ENCODE data around the gene KLF16.

The KLF16 gene

DNA sequence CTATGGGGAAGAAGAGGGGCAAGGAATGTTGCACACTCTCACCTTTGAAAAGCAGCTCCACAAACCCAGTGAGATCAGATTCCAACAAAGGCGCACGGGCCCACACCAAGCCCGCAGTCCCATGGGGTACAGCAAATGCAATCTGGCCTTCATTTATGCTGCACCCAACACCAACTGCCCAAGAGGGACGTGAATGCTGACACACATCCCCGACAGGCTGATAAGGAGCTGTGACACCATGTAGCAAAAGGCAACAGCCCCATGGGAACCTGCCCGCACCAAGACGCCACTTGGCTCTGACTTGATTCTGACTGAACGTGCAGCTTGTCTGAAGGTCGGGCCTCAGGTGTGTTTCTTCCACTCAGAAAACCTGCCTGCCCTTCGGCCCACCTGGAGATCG is 32.4 kb downstream of the KLF16 start:
- Histone ChIP-seq H3K36me3 (ENCODE audit: control insufficient read depth in 1 of 2, insufficient read depth in 2 of 2, low read length in 2 of 2) (peaks cover 3 to 28% of the 10 kb centered on the region in 2 donors), H3K9ac (ENCODE audit: low read depth in 1 of 2, low read length in 2 of 2) (no peak overlapping the region), H3K4me3 (ENCODE audit: low read depth in 1 of 2, low read length in 2 of 2) (no peak overlapping the region), H3K27me3 (ENCODE audit: control insufficient read depth in 1 of 2, insufficient read depth in 2 of 2, low read length in 2 of 2) (no peaks in the 10 kb centered on the region), H3K27ac (ENCODE audit: low read depth, low read length) (no peak overlapping the region), H3K4me1 (ENCODE audit: control insufficient read depth in 1 of 2, insufficient read depth in 2 of 2, low read length in 2 of 2) (peaks cover 5 to 6% of the 10 kb centered on the region in 2 donors), H3K9me3 (ENCODE audit: control insufficient read depth in 1 of 2, low read length in 2 of 2) (no peaks in the 10 kb centered on the region)

DNA sequence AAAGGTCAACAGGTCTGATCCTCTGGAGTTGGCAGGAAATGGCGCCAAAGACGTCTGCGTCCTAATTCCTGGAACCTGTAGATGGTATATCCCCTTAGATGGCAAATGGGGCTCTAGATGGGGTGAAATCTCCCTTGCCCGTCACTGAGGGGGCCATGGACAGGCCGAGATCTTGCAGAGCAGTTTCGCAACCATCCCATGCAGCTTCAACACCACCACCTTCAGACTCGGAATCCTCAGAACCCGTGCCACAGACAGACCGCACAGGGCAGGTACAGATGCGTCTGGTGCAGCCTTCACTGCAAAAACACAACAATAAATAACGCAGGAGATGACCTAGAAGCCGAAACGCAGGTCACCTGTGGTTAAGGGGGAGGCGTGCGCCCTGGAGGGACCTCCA is 32.8 kb downstream of the KLF16 start:
- Histone ChIP-seq H3K27me3 (ENCODE audit: control insufficient read depth in 1 of 2, insufficient read depth in 2 of 2, low read length in 2 of 2) (no peaks in the 10 kb centered on the region), H3K4me1 (ENCODE audit: control insufficient read depth in 1 of 2, insufficient read depth in 2 of 2, low read length in 2 of 2) (peaks cover 5 to 6% of the 10 kb centered on the region in 2 donors), H3K27ac (ENCODE audit: low read depth, low read length) (no peak overlapping the region), H3K9me3 (ENCODE audit: control insufficient read depth in 1 of 2, low read length in 2 of 2) (no peaks in the 10 kb centered on the region), H3K36me3 (ENCODE audit: control insufficient read depth in 1 of 2, insufficient read depth in 2 of 2, low read length in 2 of 2) (peaks cover 3 to 28% of the 10 kb centered on the region in 2 donors), H3K4me3 (ENCODE audit: low read depth in 1 of 2, low read length in 2 of 2) (no peak overlapping the region), H3K9ac (ENCODE audit: low read depth in 1 of 2, low read length in 2 of 2) (no peak overlapping the region)

DNA sequence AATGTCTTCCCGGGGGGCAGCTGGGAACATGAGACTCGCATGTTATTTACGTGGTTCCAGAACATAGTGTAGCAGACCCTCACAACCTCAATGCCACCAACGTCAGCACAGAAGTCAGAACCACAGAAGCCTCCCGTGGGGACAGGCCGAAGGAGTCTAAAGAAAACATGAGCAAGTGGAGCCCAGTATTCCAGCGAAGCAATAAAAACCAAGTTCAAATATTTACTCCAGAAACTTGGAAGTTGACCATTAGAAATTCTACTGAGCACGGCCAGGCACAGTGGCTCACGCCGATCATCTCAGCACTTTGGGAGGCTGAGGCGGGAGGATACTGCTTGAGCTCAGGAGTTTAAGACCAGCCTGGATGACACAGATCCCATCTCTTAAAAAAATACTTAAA is 33.4 kb downstream of the KLF16 start:
- Histone ChIP-seq H3K36me3 (ENCODE audit: control insufficient read depth in 1 of 2, insufficient read depth in 2 of 2, low read length in 2 of 2) (peaks cover 3 to 28% of the 10 kb centered on the region in 2 donors), H3K4me3 (ENCODE audit: low read depth in 1 of 2, low read length in 2 of 2) (no peak overlapping the region), H3K9me3 (ENCODE audit: control insufficient read depth in 1 of 2, low read length in 2 of 2) (no peaks in the 10 kb centered on the region), H3K9ac (ENCODE audit: low read depth in 1 of 2, low read length in 2 of 2) (no peak overlapping the region), H3K4me1 (ENCODE audit: control insufficient read depth in 1 of 2, insufficient read depth in 2 of 2, low read length in 2 of 2) (peaks cover 5 to 6% of the 10 kb centered on the region in 2 donors), H3K27ac (ENCODE audit: low read depth, low read length) (no peak overlapping the region), H3K27me3 (ENCODE audit: control insufficient read depth in 1 of 2, insufficient read depth in 2 of 2, low read length in 2 of 2) (no peaks in the 10 kb centered on the region)

DNA sequence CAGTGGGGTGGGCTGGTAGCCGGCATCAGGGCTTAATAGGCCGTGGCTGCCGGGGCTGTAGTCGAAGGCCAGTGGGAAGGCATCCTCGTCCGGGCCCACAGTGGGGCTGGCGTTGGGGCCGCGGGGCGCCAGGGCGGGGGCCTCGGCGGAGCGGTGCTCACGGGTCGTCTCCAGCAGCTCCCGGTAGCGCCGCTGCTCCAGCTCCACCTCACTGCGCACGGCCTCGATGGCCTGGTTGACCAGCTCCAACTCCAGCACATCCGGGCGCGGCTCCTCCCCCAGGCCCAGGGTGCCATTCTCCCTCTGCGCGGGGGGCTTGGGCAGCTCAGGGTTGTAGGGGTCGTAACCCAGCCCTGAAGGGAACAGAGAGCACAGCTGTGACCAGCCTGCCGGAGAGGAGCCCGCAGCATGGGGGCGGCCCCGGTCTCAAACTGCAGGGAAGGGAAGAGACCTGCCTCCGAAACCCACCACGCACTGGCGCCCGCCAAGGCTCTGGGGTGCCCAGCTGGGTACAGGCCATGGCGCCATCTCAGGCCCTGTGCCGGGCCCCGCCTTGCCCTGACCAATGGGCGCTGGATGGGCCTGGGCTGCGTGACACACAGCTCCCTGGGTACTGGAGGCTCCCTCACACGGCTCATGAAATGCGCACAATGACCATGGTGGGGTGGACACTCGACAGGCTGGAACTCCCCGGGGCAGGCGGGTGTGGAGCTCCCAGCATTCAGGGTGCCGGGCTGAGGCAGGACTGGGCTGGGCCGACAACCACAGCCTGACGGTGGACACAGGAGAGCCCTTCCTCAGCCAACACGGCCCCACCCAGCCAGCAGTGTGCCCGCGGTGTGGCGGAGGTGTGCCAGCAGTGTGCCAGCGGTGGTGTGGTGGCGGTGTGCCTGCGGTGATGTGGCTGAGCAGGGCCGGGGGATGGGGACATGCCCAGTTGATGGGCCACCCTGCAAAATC is 34.8 kb downstream of the KLF16 start:
- H3K36me3 ChIP-seq (ENCODE audit: control insufficient read depth in 1 of 2, insufficient read depth in 2 of 2, low read length in 2 of 2), result peaks cover 6 to 27% of the 10 kb centered on the region in 2 donors
- no peak overlapping the region for H3K4me3 ChIP-seq (ENCODE audit: low read depth in 1 of 2, low read length in 2 of 2)
- peaks cover 5 to 6% of the 10 kb centered on the region in 2 donors for H3K4me1 ChIP-seq (ENCODE audit: control insufficient read depth in 1 of 2, insufficient read depth in 2 of 2, low read length in 2 of 2)
- H3K9ac ChIP-seq (ENCODE audit: low read depth in 1 of 2, low read length in 2 of 2), result no peak overlapping the region
- no peaks in the 10 kb centered on the region for H3K27me3 ChIP-seq (ENCODE audit: control insufficient read depth in 1 of 2, insufficient read depth in 2 of 2, low read length in 2 of 2)
- no peaks in the 10 kb centered on the region for H3K9me3 ChIP-seq (ENCODE audit: control insufficient read depth in 1 of 2, low read length in 2 of 2)
- H3K27ac ChIP-seq (ENCODE audit: low read depth, low read length), result no peak overlapping the region

DNA sequence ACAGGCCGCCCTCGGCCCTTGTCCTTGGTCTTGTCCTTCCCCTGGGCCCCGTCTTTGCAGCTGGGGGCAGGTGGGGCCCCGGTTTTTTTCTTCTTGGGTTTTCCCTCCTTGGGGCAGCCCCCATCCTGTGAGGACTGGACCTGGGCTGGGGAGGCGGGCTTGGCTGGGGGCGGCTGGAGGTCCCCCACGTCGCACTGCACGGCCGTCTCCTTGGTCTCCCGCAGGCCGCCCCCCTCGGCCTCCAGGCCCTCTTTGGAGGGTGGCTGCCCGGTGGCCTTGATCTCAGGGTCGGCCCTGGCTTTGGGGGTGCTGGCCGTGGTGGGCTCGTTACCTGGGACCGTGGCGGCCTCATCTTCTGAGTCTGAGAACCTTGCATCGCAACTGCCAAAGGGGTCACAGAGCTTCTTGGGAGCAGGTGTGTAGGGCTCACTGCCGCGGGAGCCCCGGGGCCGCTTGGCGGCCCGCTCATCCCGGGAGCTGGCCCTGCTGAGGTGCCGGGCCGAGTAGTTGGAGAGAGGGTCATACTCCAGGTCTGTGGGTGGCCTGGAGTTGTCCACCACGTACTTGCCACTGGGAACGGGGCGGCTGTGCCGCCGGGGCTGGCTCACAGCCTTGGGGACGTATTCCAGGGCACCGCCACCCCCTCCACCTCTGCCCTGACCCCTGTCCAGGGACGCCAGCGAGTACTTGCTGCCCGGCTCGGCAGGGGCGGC is 35.7 kb downstream of the KLF16 start:
- no peak overlapping the region for H3K4me3 ChIP-seq (ENCODE audit: low read depth in 1 of 2, low read length in 2 of 2)
- no peaks in the 10 kb centered on the region for H3K9me3 ChIP-seq (ENCODE audit: control insufficient read depth in 1 of 2, low read length in 2 of 2)
- H3K27me3 ChIP-seq (ENCODE audit: control insufficient read depth in 1 of 2, insufficient read depth in 2 of 2, low read length in 2 of 2), result no peaks in the 10 kb centered on the region
- H3K9ac ChIP-seq (ENCODE audit: low read depth in 1 of 2, low read length in 2 of 2), result no peak overlapping the region
- peaks cover 13 to 35% of the 10 kb centered on the region in 2 donors for H3K36me3 ChIP-seq (ENCODE audit: control insufficient read depth in 1 of 2, insufficient read depth in 2 of 2, low read length in 2 of 2)
- H3K27ac ChIP-seq (ENCODE audit: low read depth, low read length), result no peak overlapping the region
- peaks cover 5 to 6% of the 10 kb centered on the region in 2 donors for H3K4me1 ChIP-seq (ENCODE audit: control insufficient read depth in 1 of 2, insufficient read depth in 2 of 2, low read length in 2 of 2)

DNA sequence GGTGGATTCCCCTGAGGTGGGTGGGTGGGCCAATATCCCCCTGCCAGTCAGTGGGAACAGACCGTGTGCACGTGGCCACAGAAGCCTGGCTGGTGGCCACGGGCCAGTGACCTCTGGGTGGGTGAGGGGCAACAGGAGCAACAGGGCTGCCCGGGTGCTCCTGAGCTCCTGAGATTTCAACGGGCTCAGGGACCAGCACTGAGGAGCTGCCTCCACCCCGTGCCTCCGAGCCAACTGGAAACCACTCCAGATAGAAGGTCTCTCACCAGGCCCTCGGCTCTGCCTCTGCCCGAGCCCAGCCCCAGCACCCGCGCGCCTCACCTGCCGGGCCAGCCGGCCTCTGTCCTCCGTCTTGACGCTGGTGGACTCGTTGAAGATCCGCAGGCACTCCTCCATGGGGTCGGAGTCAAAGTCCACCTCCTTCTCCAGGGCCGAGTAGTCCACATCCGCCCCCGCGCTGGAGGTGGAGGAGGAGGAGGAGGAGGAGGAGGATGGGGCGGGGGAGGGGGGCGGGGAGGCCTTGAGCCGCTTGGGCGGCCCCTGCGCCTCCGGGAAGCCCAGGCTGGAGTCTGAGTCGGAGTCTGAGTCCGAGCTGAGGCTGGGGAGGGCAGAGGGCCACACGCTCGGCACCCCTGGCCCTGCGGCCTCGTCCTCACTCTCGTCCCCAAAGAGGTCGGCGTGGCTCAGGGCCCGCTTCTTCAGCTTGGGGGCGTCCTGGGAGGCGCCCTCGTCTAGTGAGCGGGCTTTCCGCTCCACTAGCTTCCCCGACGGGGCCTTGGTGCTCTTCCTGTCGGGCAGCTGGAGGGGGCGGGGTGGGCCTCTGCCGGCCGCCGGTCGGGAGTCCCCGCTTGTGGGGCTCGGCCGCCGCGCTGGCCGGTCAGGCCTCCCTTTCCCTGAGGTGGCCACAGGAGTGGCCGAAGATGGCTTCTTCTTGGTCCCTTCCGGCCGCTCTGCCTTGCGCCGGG is 36.5 kb downstream of the KLF16 start:
- Histone ChIP-seq H3K4me3 (ENCODE audit: low read depth in 1 of 2, low read length in 2 of 2) (no peak overlapping the region), H3K9ac (ENCODE audit: low read depth in 1 of 2, low read length in 2 of 2) (no peak overlapping the region), H3K27me3 (ENCODE audit: control insufficient read depth in 1 of 2, insufficient read depth in 2 of 2, low read length in 2 of 2) (no peaks in the 10 kb centered on the region), H3K4me1 (ENCODE audit: control insufficient read depth in 1 of 2, insufficient read depth in 2 of 2, low read length in 2 of 2) (peaks cover 5 to 6% of the 10 kb centered on the region in 2 donors), H3K36me3 (ENCODE audit: control insufficient read depth in 1 of 2, insufficient read depth in 2 of 2, low read length in 2 of 2) (peaks cover 18 to 43% of the 10 kb centered on the region in 2 donors), H3K9me3 (ENCODE audit: control insufficient read depth in 1 of 2, low read length in 2 of 2) (no peaks in the 10 kb centered on the region), H3K27ac (ENCODE audit: low read depth, low read length) (peak overlapping the region; percentile 25)

DNA sequence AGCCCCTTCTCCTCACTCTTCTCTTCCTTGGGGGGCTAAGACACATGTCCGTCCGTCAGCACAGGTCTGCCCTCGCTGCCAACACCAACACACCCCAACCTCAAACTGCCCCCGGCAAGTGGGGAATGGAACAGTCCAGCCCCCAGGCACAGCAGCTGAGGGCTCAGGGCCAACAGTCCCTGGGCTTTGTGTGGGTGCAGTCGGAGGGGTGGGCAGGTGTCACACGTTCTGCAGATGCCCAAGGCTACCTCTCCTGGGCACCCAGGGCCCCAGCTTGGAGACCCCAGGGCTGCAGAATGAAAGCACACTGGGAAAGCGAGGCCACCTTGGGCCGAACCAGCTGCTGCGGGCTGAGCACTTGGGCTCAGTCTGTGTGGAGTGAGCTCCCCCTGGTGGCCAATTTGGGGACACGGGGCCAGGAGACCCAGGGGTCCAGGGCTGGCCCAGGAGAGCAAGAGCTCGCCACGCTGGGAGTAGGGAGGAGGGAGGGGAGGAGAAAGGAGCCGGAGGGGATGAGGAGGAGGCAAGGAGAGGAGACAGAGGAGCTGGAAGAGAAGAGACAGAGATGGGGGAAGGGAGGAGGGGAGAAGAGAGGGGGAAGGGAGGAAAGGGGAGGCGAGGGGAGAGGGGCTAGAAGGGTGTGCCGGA is 37.3 kb downstream of the KLF16 start:
- Histone ChIP-seq H3K9ac (ENCODE audit: low read depth in 1 of 2, low read length in 2 of 2) (no peak overlapping the region), H3K4me3 (ENCODE audit: low read depth in 1 of 2, low read length in 2 of 2) (no peak overlapping the region), H3K9me3 (ENCODE audit: control insufficient read depth in 1 of 2, low read length in 2 of 2) (no peaks in the 10 kb centered on the region)

DNA sequence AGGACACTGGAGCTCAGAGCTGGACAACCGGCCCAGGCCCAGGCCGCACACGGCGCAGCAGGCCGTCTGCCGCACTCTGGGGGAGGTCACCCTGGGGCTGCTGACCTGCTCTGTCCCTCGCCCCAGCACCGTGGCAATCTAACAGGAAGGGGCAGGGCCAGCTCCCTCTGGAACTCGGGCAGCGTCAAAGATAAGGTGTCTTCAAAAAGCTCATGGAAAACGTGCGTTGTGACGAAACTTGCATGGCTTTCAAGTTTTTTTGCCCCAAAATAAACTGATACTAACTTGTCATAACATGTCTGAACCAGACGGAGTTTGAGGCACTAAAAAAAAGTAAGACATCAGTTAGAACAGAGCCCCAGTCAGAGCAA is 39.1 kb downstream of the KLF16 start:
- no peaks in the 10 kb centered on the region for H3K9me3 ChIP-seq (ENCODE audit: control insufficient read depth in 1 of 2, low read length in 2 of 2)
- H3K36me3 ChIP-seq (ENCODE audit: control insufficient read depth in 1 of 2, insufficient read depth in 2 of 2, low read length in 2 of 2), result peaks cover 15 to 51% of the 10 kb centered on the region in 2 donors
- H3K27ac ChIP-seq (ENCODE audit: low read depth, low read length), result no peak overlapping the region
- H3K27me3 ChIP-seq (ENCODE audit: control insufficient read depth in 1 of 2, insufficient read depth in 2 of 2, low read length in 2 of 2), result no peaks in the 10 kb centered on the region
- H3K4me3 ChIP-seq (ENCODE audit: low read depth in 1 of 2, low read length in 2 of 2), result no peak overlapping the region
- peaks cover 5 to 6% of the 10 kb centered on the region in 2 donors for H3K4me1 ChIP-seq (ENCODE audit: control insufficient read depth in 1 of 2, insufficient read depth in 2 of 2, low read length in 2 of 2)
- no peak overlapping the region for H3K9ac ChIP-seq (ENCODE audit: low read depth in 1 of 2, low read length in 2 of 2)

More for the DNA sequence above, 37.3 kb downstream of the KLF16 start:
- Histone ChIP-seq H3K27me3 (ENCODE audit: control insufficient read depth in 1 of 2, insufficient read depth in 2 of 2, low read length in 2 of 2) (no peaks in the 10 kb centered on the region), H3K27ac (ENCODE audit: low read depth, low read length) (peak overlapping the region; percentile 25), H3K4me1 (ENCODE audit: control insufficient read depth in 1 of 2, insufficient read depth in 2 of 2, low read length in 2 of 2) (peaks cover 5 to 6% of the 10 kb centered on the region in 2 donors), H3K36me3 (ENCODE audit: control insufficient read depth in 1 of 2, insufficient read depth in 2 of 2, low read length in 2 of 2) (peaks cover 18 to 50% of the 10 kb centered on the region in 2 donors)

DNA sequence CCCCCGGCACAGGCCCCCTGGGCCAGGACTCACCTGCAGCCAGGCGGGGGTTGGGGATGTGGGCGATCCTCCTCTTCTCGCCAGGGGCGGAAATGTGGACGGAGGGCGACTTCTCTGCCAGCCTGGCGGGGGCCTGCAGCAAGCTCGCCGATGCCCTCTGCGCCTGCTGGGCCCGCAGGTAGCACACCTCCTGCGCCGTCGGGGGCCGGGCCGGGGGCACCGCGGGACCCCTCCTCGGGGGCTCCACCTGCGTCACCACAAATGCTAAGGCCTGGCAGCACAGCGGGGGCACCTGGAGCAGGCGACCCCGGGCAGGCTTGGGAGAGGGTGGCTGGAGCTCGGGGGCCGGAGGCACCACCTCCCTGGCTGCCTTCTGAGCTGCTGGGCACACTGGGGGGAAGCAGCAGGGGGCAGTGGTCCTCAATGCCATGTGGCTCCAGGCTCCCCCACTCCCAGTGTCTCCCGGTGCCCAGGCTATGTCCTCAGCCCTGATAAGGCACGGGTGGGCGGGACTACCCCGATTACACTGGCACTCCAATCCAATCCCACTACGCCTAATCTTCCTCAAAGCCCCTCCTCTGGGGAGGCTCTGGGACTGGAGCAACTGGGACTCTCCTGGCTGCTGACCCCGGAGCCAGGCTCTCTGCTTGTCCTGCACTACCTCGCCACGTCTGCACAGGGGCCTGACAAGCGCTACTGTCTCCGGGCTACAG is 39.7 kb downstream of the KLF16 start:
- no peaks in the 10 kb centered on the region for H3K9me3 ChIP-seq (ENCODE audit: control insufficient read depth in 1 of 2, low read length in 2 of 2)
- peaks cover 5 to 6% of the 10 kb centered on the region in 2 donors for H3K4me1 ChIP-seq (ENCODE audit: control insufficient read depth in 1 of 2, insufficient read depth in 2 of 2, low read length in 2 of 2)
- peaks cover 15 to 53% of the 10 kb centered on the region in 2 donors for H3K36me3 ChIP-seq (ENCODE audit: control insufficient read depth in 1 of 2, insufficient read depth in 2 of 2, low read length in 2 of 2)
- H3K27ac ChIP-seq (ENCODE audit: low read depth, low read length), result no peak overlapping the region
- H3K4me3 ChIP-seq (ENCODE audit: low read depth in 1 of 2, low read length in 2 of 2), result no peak overlapping the region
- H3K9ac ChIP-seq (ENCODE audit: low read depth in 1 of 2, low read length in 2 of 2), result no peak overlapping the region
- H3K27me3 ChIP-seq (ENCODE audit: control insufficient read depth in 1 of 2, insufficient read depth in 2 of 2, low read length in 2 of 2), result no peaks in the 10 kb centered on the region

All from duodenal mucosa (tissue), 2 donors.